Effector CD8-positive, alpha-beta T cell (primary cell): ENCODE data around the gene KDM7A.
A peak's percentile ranks its signal among the peaks of the same experiment; 100 is the strongest.
"Not testable (repeated sequence)": the region's sequence is repeated elsewhere in the genome, so short reads cannot be mapped to it uniquely, and the experiment has no call there.

ENCODE experiments used
- DNase-seq: peaks from one replicate; lab custom pipeline; 2025; lab: John Stamatoyannopoulos, UW
- total RNA-seq, 4 experiments: gene quantifications; one replicate each; lab custom pipeline; 2026; lab: John Stamatoyannopoulos, UW

The KDM7A gene
- 156 to 407 (median 268) reads per million in 4 experiments for total RNA-seq

GRCh38 chr7:140176811-140177702 is at the start of gene KDM7A:
KDM7A (minus strand) TSS chr7:140176983; CDS start chr7:140176937, 46 bp downstream.
- peak; percentile 80 for DNase-seq

- DNase-seq, result no peak
Observed at GRCh38 chr7:140225562-140226249, 48.9 kb upstream of the KDM7A start.

- DNase-seq, result no peak
Observed at GRCh38 chr7:140223515-140224221, 46.9 kb upstream of the KDM7A start.

- no peak for DNase-seq
Observed at GRCh38 chr7:140222814-140223213, 46.0 kb upstream of the KDM7A start.

- no peak for DNase-seq
Observed at GRCh38 chr7:140219672-140220524, 43.1 kb upstream of the KDM7A start.

- DNase-seq, result no peak
Observed at GRCh38 chr7:140218656-140219055, 41.9 kb upstream of the KDM7A start.

- DNase-seq, result no peak
Observed at GRCh38 chr7:140217750-140218501, 41.1 kb upstream of the KDM7A start.

GRCh38 chr7:140215281-140215680 is 38.5 kb upstream of the KDM7A start:
- DNase-seq, result no peak

- no peak for DNase-seq
Observed at GRCh38 chr7:140214075-140214684, 37.4 kb upstream of the KDM7A start.

- DNase-seq, result no peak
Observed at GRCh38 chr7:140213684-140214074, 36.9 kb upstream of the KDM7A start.

- no peak for DNase-seq
Observed at GRCh38 chr7:140212100-140212881, 35.5 kb upstream of the KDM7A start.

- DNase-seq, result no peak
Observed at GRCh38 chr7:140211698-140212097, 34.9 kb upstream of the KDM7A start.

GRCh38 chr7:140209866-140210609 is 33.3 kb upstream of the KDM7A start:
- DNase-seq, result no peak

GRCh38 chr7:140206616-140207389 is 30.0 kb upstream of the KDM7A start:
- no peak for DNase-seq

- DNase-seq, result no peak
Observed at GRCh38 chr7:140205600-140205999, 28.8 kb upstream of the KDM7A start.

- no peak for DNase-seq
Observed at GRCh38 chr7:140203556-140203955, 26.8 kb upstream of the KDM7A start.

GRCh38 chr7:140202942-140203341 is 26.2 kb upstream of the KDM7A start:
- not testable (repeated sequence) for DNase-seq

GRCh38 chr7:140201393-140201792 is 24.6 kb upstream of the KDM7A start:
- DNase-seq, result no peak
